ENCODE results near the gene CFAP299.

CFAP299 gene

GRCh38 chr4:80873571-80873970 lies 538.0 kb downstream of the CFAP299 start:
- DNase-seq: no peak

GRCh38 chr4:80874979-80875378 lies 539.4 kb downstream of the CFAP299 start:
- DNase-seq: no peak

- no peak for DNase-seq
These were observed 540.1 kb downstream of the CFAP299 start for GRCh38 chr4:80875642-80876041.

- no peak for DNase-seq
These were observed 541.3 kb downstream of the CFAP299 start for GRCh38 chr4:80876810-80877209.

- DNase-seq: no peak
These were observed 542.7 kb downstream of the CFAP299 start for GRCh38 chr4:80878218-80878617.

GRCh38 chr4:80897537-80898303 lies 562.2 kb downstream of the CFAP299 start:
- DNase-seq: no peak

GRCh38 chr4:80900908-80901307 lies 565.4 kb downstream of the CFAP299 start:
- DNase-seq: no peak

GRCh38 chr4:80903020-80903419 lies 567.5 kb downstream of the CFAP299 start:
- DNase-seq: no peak

- no peak for DNase-seq
These were observed 574.4 kb downstream of the CFAP299 start for GRCh38 chr4:80909938-80910337.

- DNase-seq: no peak
These were observed 575.9 kb downstream of the CFAP299 start for GRCh38 chr4:80911458-80911857.

- no peak for DNase-seq
These were observed 576.8 kb downstream of the CFAP299 start for GRCh38 chr4:80912350-80912749.

GRCh38 chr4:80913381-80913780 lies 577.9 kb downstream of the CFAP299 start:
- DNase-seq: no peak

GRCh38 chr4:80916770-80917169 lies 581.2 kb downstream of the CFAP299 start:
- no peak for DNase-seq

- DNase-seq: no peak
These were observed 582.5 kb downstream of the CFAP299 start for GRCh38 chr4:80918004-80918403.

GRCh38 chr4:80921441-80921840 lies 585.9 kb downstream of the CFAP299 start:
- DNase-seq: no peak

GRCh38 chr4:80922941-80923340 lies 587.4 kb downstream of the CFAP299 start:
- DNase-seq: no peak

- no peak for DNase-seq
These were observed 589.8 kb downstream of the CFAP299 start for GRCh38 chr4:80925293-80925692.

- DNase-seq: no peak
These were observed 590.9 kb downstream of the CFAP299 start for GRCh38 chr4:80926446-80926845.

GRCh38 chr4:80926891-80927290 lies 591.4 kb downstream of the CFAP299 start:
- DNase-seq: no peak

- no peak for DNase-seq
These were observed 591.9 kb downstream of the CFAP299 start for GRCh38 chr4:80927420-80927819.

GRCh38 chr4:80931631-80932081 lies 596.1 kb downstream of the CFAP299 start:
- no peak for DNase-seq

GRCh38 chr4:80948141-80948540 lies 612.6 kb downstream of the CFAP299 start:
- DNase-seq: no peak

GRCh38 chr4:80948995-80949394 lies 613.5 kb downstream of the CFAP299 start:
- no peak for DNase-seq

- DNase-seq: no peak
These were observed 620.9 kb downstream of the CFAP299 start for GRCh38 chr4:80956421-80956820.

- no peak for DNase-seq
These were observed 627.5 kb downstream of the CFAP299 start for GRCh38 chr4:80963051-80963450.
